ENCODE data around the gene ATG10.

DNA sequence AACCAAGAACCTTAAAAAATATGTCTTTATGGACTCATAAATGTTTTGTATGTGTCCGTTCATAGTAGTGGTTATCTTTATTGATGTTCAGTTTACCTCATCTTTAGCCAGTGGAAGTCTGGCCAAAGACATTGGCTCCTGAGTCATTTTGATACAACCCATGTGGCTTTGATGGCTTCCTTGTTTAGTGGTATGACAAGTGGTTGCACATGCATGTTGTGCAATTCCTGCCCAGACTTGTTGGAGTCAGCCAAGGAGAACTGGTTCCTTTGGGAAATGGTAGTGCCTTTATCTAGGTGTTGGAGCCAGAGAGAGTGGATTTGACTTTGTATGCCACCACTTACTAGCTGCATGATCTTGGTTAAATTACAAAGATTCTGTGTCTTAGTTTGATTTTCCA is 212.0 kb downstream of the ATG10 start:
- TF ChIP-seq, protein P1, sequence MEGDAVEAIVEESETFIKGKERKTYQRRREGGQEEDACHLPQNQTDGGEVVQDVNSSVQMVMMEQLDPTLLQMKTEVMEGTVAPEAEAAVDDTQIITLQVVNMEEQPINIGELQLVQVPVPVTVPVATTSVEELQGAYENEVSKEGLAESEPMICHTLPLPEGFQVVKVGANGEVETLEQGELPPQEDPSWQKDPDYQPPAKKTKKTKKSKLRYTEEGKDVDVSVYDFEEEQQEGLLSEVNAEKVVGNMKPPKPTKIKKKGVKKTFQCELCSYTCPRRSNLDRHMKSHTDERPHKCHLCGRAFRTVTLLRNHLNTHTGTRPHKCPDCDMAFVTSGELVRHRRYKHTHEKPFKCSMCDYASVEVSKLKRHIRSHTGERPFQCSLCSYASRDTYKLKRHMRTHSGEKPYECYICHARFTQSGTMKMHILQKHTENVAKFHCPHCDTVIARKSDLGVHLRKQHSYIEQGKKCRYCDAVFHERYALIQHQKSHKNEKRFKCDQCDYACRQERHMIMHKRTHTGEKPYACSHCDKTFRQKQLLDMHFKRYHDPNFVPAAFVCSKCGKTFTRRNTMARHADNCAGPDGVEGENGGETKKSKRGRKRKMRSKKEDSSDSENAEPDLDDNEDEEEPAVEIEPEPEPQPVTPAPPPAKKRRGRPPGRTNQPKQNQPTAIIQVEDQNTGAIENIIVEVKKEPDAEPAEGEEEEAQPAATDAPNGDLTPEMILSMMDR (IDR thresholded peaks at IDR 0.05; ENCODE audit: insufficient read depth, low read depth, low read length), result no peak
- no peak for TF ChIP-seq EZH2 (IDR thresholded peaks at IDR 0.05; ENCODE audit: insufficient read depth, low read length)

Measured in astrocyte (in vitro differentiated cells and primary cell).